Colonic mucosa (tissue), 4 donors: ENCODE results near the gene SHANK3. TPM values are rescaled to one million over a fixed set of nuclear protein-coding genes. Genes with fewer than 3 reads are reported as not detected.

Source experiments
- DNase-seq: peaks from one replicate; pipeline ENCODE4 v3.0.0-alpha.2; 2020
- H3K27ac ChIP-seq: fragments of 200-600 bp; one replicate; pipeline ENCODE4 v1.8.0; 2021
- H3K27me3 ChIP-seq: fragments of 200-600 bp; one replicate; pipeline ENCODE4 v1.8.0; 2021
- H3K36me3 ChIP-seq: fragments of 200-600 bp; one replicate; pipeline ENCODE4 v1.8.0; 2021
- H3K4me1 ChIP-seq: fragments of 200-600 bp; one replicate; pipeline ENCODE4 v1.8.0; 2021; ENCODE audit warnings: mild to moderate bottlenecking
- H3K4me3 ChIP-seq: fragments of 200-600 bp; one replicate; pipeline ENCODE4 v1.8.0; 2021
- H3K9ac ChIP-seq, 2 donors: one replicate each; pipeline ENCODE4 v1.7.0; 2013; ENCODE audit warnings: control low read depth in 2 of 2, low read depth in 2 of 2, low read length in 2 of 2
- H3K9me3 ChIP-seq: fragments of 200-600 bp; one replicate; pipeline ENCODE4 v1.8.0; 2021
- intact Hi-C: fragments of 100-400 bp; cut with DNase I; formaldehyde crosslinking; loops from one replicate; pipeline ENCODE4 v1.14.1; 2022
- total RNA-seq, 2 donors: library from RNA; stranded (reverse); fragmentation: NEBNext Ultra II Directional in 1 of 2; extraction: Animal tissue kit (Norgen Biotek cat#: 25700) in 1 of 2; gene quantifications; one replicate each; pipeline ENCODE4 v1.2.1, GENCODE V29; 2021
- TF ChIP-seq, protein P1 (sequence below): fragments of 200-600 bp; IDR thresholded peaks from one replicate; pipeline ENCODE4 v1.8.0; 2022; ENCODE audit warnings: antibody characterized with exemption, mild to moderate bottlenecking
- donor health status: healthy.
- donor health status: DM: no; HTN: no; CAD: no.
- donor health status: DM: no; HTN: no; CAD: no.

SHANK3 gene
- total RNA-seq, 2 donors from 2014 or later = 3.6 to 4.3 TPM

DNA sequence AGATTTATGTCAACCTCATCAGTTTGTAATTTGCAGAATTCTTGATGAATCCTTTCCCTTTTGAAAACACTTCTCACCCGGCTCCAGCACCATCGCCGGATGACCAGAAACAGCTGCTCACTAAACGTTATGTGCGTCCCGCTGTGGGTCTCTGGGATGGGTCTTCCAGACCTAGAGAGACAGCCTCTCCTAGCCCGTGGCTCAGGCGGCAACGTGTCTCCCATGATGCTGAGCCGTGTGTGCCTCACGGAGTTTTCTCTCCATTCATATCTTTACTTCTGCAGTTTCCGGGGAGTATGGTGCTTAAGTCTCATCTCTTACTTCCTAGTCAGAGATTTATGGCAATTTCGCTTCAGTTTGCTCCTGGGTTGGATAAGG is 40.4 kb downstream of the SHANK3 start:
- Histone ChIP-seq H3K27me3 (no peaks in the 10 kb centered on the region), H3K27ac (no peak overlapping the region), H3K9ac (no peak overlapping the region), H3K9me3 (no peaks in the 10 kb centered on the region), H3K4me3 (no peak overlapping the region), H3K36me3 (no peaks in the 10 kb centered on the region), H3K4me1 (no peaks in the 10 kb centered on the region)
- intact Hi-C loops = no loop called here
- TF ChIP-seq, protein P1, sequence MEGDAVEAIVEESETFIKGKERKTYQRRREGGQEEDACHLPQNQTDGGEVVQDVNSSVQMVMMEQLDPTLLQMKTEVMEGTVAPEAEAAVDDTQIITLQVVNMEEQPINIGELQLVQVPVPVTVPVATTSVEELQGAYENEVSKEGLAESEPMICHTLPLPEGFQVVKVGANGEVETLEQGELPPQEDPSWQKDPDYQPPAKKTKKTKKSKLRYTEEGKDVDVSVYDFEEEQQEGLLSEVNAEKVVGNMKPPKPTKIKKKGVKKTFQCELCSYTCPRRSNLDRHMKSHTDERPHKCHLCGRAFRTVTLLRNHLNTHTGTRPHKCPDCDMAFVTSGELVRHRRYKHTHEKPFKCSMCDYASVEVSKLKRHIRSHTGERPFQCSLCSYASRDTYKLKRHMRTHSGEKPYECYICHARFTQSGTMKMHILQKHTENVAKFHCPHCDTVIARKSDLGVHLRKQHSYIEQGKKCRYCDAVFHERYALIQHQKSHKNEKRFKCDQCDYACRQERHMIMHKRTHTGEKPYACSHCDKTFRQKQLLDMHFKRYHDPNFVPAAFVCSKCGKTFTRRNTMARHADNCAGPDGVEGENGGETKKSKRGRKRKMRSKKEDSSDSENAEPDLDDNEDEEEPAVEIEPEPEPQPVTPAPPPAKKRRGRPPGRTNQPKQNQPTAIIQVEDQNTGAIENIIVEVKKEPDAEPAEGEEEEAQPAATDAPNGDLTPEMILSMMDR = no peak
- no peak for DNase-seq

DNA sequence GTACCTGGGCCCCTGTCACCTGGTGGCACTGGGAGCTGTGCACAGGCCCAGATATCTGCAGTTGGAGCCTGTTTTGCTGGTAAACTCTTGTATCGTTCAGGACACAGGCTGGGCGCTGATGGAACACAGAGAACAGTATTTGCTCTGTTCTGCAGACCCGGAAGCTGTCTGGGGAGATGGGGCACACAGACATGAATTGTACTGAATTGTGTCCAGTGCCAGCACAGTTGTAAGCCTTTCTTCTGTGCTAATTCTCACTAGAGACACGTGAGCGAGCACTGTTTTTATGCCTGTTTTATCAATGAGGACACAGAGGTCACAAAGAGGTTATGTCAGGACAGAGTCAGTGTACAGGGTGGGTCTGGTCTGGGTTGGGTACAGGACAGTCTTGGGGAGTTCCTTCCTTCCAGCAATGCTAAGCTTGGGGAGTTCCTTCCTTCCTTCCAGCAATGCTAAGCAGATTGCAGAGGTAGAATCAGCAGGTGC is 41.0 kb downstream of the SHANK3 start:
- Histone ChIP-seq H3K9me3 (no peaks in the 10 kb centered on the region), H3K36me3 (no peaks in the 10 kb centered on the region), H3K27ac (no peak overlapping the region), H3K27me3 (no peaks in the 10 kb centered on the region), H3K4me1 (no peaks in the 10 kb centered on the region), H3K4me3 (no peak overlapping the region), H3K9ac (no peak overlapping the region)
- intact Hi-C loops = no loop called here
- DNase-seq = no peak
- TF ChIP-seq, protein P1 = no peak

- intact Hi-C loops = no loop called here
- DNase-seq = no peak
- TF ChIP-seq, protein P1 = no peak
- H3K4me3 ChIP-seq = no peak overlapping the region
- no peaks in the 10 kb centered on the region for H3K4me1 ChIP-seq
- H3K9ac ChIP-seq = no peak overlapping the region
- no peaks in the 10 kb centered on the region for H3K9me3 ChIP-seq
- H3K27ac ChIP-seq = no peak overlapping the region
- H3K27me3 ChIP-seq = no peaks in the 10 kb centered on the region
- no peaks in the 10 kb centered on the region for H3K36me3 ChIP-seq
Measured at GRCh38 chr22:50714150-50714549, 41.5 kb downstream of the SHANK3 start.

DNA sequence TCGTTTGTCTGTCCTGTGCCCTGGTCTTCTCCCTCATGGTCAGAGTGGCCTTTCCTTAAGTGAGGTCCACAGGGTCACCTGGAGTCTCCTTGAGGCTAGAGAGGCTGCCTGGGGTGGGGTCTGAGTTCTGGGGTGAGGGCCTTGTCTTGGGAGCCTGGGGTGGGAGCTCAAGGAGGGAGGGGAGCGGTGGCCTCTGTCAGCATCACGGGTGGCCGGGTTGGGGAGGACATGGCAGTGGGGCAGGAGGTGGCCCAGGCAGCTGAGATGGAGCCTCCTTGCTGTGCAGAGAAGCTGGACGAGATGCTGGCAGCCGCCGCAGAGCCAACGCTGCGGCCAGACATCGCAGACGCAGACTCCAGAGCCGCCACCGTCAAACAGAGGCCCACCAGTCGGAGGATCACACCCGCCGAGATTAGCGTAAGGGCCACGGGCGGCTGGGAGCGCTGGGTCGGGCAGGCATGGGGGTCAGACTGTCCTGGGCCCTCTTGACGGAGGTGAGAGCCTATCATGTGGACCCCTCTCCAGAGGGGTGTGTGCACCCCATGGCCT is 42.1 kb downstream of the SHANK3 start:
- intact Hi-C loops = no loop called here
- no peak for DNase-seq

DNA sequence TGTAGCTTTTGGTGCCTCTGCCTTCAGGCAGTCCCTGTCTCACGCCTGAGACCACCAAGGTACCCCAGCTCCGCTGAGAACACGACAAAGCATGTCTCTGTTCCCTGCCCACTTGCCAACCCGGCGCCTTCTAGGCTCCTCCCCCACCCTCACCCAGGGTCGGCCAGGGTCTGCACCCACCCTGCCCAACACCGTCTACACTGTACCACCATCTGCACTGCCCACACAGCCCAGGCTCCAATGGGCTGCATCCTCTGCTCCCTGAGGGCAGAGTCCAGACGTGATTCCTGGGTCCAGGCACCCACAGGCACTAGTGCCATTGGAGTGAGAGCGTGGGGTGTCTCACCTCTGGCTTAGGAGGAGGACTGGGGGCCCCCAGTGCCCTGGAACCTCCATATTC is 42.6 kb downstream of the SHANK3 start:
- Histone ChIP-seq H3K9me3 (no peaks in the 10 kb centered on the region), H3K4me1 (no peaks in the 10 kb centered on the region), H3K9ac (no peak overlapping the region), H3K27me3 (no peaks in the 10 kb centered on the region), H3K36me3 (no peaks in the 10 kb centered on the region), H3K27ac (no peak overlapping the region), H3K4me3 (no peak overlapping the region)
- DNase-seq = no peak
- intact Hi-C loops = no loop called here
- TF ChIP-seq, protein P1 = no peak

More for the DNA sequence above, 42.1 kb downstream of the SHANK3 start:
- Histone ChIP-seq H3K9me3 (no peaks in the 10 kb centered on the region), H3K4me3 (no peak overlapping the region), H3K9ac (no peak overlapping the region), H3K36me3 (no peaks in the 10 kb centered on the region), H3K4me1 (no peaks in the 10 kb centered on the region), H3K27me3 (no peaks in the 10 kb centered on the region), H3K27ac (no peak overlapping the region)
- TF ChIP-seq, protein P1 = no peak
